Measurements from ENCODE around the gene MMS22L.
"Not testable (repeated sequence)": the region's sequence is repeated elsewhere in the genome, so short reads cannot be mapped to it uniquely, and the experiment has no call there.

MMS22L gene

DNA sequence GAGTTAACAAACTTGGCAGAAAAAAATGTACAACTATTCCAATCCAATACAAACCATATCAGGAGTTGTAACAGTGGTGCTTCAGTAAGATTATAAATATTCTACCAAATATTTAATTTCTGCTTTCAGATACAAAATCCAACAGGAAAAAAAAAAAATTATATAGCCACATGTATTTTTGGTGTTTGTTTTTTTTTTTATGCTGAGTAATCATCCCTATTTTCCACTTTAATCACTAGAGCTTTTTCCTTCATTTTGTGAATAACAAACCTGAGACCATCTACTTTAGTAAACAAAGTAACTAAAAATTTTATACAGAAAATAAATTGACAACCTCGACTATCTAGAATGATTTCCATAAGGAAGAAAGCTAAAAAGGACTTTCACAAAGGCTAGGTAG lies 36.2 kb downstream of the MMS22L start:
- DNase-seq (ENCODE audit: extremely low read depth in 1 of 2, low read depth in 1 of 2), result no peak

DNA sequence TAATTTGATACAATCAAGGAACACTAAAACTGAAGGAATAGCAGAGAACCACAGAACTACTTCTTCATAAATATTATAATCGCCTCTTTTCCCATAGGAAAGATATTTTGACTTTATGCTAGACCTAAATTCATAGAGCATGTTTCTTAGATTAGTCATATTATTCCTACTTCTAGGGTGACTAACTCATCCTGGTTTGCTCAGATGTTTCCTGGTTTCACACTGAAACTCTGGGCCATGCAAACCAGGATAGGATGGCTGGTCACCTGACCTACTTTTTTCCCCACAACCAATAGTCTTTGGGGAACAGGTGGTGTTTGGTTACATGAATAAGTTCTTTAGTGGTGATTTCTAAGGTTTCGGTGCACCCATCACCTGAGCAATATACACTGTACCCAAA lies 42.8 kb downstream of the MMS22L start:
- DNase-seq (ENCODE audit: extremely low read depth in 1 of 2, low read depth in 1 of 2), result no peak

DNA sequence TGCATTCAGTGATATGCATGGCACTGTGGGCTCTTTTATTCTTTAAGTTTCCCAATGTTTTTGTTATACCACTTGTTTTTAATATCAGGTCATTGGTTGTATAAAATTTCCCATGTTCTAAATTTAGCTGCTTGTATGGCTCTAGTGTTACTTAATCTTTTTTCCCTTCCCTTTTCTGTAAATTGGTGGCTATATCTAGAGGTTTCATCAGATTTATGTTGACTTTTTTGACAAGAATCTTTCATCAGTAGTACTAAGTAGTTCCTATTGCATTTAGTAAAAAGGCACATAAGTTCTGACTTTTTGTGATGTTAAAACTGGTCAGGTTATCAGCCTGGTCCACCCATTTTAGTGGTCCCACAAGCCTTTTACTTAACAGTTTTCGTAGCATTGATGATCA lies 51.1 kb downstream of the MMS22L start:
- DNase-seq (ENCODE audit: extremely low read depth in 1 of 2, low read depth in 1 of 2), result no peak

DNA sequence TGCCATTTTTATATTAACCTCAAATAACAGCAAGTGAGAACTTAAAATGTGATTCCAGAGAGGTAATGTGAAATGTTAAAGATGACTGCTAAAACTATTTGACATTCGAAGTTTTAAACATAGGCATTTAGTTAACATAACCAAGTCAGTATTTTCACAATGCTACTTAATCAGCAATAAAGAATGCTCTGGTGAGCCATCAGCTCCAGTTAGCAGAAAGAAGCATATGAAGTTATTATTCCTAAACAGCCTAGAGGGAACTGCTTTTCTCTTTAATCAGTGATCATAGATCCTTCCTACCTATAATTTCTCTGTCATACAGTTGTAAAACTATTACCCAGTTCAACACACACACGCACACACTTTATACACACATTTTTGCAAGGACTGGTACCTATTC lies 60.1 kb downstream of the MMS22L start:
- no peak for DNase-seq (ENCODE audit: extremely low read depth in 1 of 2, low read depth in 1 of 2)

DNA sequence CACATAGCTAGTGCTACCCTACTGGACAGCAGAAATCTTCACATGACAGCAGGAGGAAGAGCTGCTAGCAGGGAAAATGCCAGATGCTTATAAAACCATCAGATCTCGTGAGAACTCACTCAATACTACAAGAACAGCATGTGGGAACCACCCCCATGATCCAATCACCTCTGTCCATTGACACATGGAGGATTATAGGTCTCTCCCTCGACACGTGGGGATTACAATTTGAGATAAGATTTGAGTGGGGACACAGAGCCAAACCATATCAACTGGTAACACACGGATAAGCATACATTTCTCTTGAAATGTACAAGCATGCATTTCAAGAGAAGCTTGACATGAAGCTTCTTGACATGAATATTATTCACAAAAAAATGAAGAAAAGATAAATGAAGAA lies 64.1 kb downstream of the MMS22L start:
- DNase-seq (ENCODE audit: extremely low read depth in 1 of 2, low read depth in 1 of 2), result no peak

DNA sequence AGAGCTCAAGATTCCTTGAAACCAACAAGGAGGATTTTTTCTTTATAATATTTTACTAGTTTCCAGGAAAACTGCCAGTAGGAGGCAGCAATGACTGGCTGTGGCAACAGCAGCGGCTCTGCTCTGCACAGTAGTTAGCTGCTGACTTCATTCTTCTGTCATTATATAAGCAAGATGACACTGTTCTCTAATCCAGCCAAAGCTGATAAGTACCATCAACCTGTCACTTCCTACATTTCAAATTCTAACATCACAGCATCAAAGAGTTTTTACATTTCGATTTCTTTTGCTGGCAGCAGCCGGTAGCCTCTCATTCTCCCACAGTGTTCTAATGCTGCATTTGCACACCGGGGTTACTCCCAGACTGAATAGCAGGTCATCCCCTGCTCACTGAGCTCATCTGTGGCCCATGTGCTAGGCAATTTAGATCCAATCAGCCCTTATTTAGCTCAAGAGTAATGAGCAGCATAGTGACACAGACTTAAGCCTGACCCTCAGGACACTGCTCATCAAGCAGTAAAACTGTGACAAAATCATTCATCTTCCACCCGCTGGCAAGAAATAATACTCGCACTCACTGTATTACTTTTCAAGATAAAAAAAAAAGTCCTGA lies 67.8 kb downstream of the MMS22L start:
- DNase-seq (ENCODE audit: extremely low read depth in 1 of 2, low read depth in 1 of 2), result no peak

DNA sequence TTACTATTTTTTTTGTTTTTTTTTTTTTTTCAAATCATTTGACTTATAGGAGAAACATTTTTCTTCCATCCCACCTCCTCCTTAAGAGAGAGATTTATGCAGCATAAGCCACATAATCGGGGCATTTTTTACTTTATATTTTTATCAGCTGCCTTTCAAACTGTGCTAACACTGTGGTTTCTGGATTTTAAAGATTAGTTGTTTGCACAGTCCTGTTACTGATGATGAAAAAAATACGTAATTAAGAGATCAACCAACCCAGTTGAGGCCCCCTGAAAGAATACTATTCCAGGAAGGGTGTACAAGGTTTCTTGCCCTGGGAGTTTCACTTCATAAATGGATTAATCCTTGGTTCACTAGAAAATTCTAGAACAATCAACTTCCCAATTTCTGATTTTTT lies 68.3 kb downstream of the MMS22L start:
- DNase-seq (ENCODE audit: extremely low read depth in 1 of 2, low read depth in 1 of 2), result no peak

DNA sequence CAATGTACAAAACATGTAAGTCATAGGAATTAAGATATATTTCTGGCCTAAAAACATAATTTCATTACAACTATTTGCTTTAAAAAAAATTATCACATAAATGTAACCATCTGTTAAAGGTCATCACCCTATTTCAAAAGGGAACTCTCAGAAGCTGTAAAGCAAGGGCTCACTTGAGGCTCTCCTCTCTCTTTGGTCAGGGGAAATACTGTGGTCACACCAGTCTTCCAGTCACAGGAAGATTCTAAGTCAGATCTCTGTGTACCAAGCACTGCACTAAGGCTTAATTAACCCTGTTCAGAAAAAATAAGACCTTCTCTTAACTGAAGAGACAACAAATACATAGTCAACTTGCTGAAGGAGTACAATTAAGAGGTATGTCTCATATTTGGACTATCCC lies 75.6 kb downstream of the MMS22L start:
- DNase-seq (ENCODE audit: extremely low read depth in 1 of 2, low read depth in 1 of 2), result no peak

DNA sequence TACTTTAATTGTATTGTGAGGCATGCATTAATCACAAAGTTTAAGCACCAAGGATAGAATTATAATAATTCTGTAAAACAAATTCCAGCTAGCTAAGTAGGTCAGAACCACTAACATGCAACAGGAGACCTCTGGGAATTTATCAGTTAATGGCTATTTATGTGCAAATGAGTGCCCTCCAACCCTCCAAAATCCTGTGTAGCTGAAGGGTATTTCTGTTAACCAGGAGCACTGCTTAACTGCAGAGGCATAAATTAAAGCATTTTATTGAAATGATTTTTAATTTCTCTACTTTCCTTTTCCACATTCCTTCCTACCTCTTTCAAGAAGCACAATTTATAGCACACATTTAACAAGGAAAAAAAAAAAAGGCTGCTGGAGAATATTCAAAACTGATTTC lies 77.0 kb downstream of the MMS22L start:
- no peak for DNase-seq (ENCODE audit: extremely low read depth in 1 of 2, low read depth in 1 of 2)

DNA sequence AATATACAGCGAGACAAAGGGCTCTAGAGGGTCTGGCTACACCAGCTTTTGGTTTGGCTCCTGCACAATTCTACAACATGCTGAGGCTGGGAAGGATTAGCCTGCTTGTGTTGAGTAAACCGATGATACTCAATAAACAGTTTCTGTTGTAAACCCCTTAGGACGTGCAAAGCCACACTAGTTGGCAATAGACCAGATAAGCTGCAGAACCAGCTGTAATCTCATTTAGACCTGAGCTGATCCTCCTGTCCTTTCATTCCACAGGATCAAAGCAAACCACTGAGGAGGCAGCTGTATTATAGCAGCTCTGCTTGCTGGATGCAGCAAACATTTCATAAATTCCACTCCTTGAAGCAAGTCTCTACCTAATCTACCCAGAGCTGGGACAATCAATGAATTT lies 79.7 kb downstream of the MMS22L start:
- DNase-seq (ENCODE audit: extremely low read depth in 1 of 2, low read depth in 1 of 2), result no peak

DNA sequence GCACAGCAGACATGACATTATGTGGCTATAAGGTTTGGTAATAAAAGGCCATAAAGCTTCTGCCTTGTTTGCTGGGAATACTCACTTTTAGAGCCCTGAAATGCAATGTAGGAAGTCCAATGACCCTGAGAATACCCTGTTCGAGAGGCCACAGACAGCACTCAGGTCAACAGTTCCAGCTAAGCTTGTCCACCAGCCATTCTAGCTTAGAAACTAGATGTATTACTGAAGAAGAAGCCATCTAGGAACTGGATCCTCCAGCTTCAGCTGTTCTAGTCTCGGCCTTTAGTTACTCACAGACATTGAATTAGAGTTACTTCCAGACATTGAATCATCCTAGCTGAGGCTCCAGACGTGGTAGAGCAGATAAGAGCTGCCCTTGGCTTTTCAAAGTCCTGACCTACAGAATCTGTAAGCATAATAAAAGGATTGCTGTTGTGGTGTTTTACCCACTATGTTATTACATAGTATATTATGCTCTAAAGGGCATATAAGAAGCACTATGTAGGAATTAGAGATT lies 84.9 kb downstream of the MMS22L start:
- no peak for DNase-seq (ENCODE audit: extremely low read depth in 1 of 2, low read depth in 1 of 2)

DNA sequence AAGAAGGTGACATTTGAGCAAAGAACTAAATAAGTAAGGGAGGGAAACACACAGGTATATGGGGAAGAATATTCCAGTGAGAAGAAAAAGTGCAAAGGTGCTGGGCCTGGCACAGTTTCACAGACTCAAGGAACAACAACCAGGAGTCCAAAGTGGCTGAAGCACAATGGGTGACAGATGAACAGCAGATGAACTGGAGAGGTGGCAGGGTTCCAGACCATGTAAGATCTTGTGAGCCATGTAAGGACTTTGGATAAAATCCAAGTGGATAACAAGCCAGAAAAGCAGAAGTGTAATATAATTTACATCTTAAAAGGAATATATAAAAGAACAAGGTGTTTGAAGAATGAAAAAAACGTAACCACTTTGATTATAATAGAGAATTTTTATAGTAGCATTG lies 87.9 kb downstream of the MMS22L start:
- no peak for DNase-seq (ENCODE audit: extremely low read depth in 1 of 2, low read depth in 1 of 2)

DNA sequence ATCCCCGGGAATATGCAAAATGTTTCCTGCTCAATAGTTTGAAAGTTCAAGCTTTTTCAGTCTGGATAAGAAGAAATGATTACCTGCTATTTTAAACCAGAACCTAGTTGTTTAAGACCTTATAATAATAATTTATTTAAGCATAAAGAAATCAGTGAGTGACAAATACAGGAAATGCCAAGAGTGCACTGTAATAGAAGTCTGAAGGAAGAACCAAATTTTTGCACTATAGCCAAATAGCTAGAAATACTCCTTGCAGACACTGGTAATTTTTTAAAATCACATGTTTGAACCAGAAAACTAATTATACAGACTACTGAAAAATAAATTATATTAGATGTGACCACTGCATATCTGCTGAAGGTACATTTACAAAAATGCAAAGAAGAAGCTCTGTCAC lies 93.2 kb downstream of the MMS22L start:
- no peak for DNase-seq (ENCODE audit: extremely low read depth in 1 of 2, low read depth in 1 of 2)

DNA sequence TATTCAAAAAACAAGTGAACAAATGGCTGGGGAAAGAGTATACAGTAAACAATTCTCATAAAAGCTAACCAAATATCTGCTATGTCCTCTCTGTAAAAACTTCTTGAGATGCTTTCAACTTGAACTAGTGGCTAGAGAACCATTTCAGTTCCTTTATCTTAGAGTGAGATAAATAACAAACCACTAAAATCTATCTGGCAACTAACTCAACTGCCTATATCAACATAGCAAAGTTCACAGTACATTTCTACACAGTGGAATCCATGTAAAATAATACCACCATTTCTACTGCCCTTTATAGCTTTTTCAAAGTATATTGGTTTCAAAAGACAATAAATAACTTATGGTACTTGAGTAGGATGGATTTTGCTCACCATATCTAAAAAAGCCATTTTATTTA lies 95.1 kb downstream of the MMS22L start:
- DNase-seq (ENCODE audit: extremely low read depth in 1 of 2, low read depth in 1 of 2), result no peak

DNA sequence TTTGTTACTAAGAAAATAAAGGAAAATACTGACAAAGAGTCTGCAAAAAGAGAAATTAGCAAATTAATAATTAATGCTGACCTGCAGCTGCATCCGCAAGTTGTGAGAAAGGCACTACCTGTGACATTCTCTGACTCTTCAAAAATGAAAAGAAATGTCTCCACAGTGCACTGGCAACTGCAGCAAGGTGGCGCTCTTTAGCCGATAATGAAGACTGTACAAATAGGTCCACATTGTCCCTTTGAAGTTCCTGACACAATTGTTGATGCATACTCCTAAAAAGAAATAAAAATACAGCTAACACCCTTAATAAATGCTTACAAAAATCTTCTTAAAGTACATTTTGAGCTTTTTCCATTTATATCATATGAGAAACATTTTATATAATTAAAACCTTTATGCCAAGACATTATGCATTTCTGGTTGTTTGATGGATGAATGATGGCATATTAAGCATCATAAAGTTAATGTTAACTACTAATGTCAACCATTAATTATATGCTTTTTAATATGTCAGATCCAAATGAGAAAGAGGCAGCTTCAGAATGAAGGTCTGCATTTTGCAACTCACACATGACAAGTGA lies 96.5 kb downstream of the MMS22L start:
- DNase-seq (ENCODE audit: extremely low read depth in 1 of 2, low read depth in 1 of 2), result peak; percentile 5 to 46

DNA sequence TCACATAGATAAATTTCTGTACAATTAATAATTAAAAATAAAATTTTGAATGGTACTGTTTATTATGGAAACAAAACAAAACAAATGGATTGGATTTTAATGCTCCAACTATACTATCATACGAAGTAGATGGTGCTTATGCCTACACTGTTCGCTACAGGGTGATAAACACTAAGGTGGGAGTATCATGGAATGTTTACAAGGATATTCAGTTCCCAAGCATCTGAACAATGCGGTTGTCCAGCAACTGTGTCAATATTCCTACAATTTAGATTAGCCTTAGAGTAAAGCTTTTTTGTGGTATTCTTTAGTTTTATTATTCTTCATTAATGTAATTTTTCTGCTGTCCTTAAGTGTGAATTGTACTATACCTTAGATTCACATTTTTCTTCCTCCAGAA lies 105.1 kb downstream of the MMS22L start:
- no peak for DNase-seq (ENCODE audit: extremely low read depth in 1 of 2, low read depth in 1 of 2)

DNA sequence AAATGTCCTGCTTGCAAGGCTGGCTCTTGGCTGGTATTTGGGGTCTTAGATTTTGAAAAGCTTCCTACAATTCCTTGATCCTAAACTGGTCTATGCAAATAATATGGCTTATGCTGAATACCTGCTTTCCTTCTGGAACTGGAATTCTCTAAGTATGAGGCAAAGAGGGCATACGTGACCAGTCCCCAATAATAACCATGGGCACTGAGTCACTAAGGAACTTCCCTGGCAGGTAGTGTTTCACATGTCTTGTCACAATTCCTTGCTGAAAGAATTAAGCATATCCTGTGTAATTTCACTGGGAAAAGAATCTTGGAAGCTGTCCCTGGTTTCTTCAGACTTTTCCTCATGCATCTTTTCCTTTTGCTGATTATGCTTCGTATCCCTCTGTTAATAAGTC lies 106.5 kb downstream of the MMS22L start:
- DNase-seq (ENCODE audit: extremely low read depth in 1 of 2, low read depth in 1 of 2), result no peak

DNA sequence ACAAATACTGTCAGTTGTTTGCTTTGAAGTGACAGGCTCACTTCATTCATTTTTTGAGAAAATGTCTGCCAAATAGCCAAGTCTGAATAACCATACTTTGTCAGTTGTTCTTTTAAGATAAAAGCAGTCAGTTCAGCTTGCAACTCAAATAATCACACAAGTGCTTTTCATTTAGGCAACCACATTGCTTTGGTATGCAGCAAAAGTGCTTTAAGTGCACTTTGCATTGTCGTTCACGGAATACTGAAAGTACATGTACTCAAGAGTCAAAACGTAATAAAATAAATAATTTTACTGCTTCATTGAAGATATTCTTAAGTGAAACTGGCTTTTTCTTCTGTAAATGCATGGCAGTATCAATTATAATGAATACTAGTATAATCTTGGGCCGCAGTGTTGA lies 107.2 kb downstream of the MMS22L start:
- no peak for DNase-seq (ENCODE audit: extremely low read depth in 1 of 2, low read depth in 1 of 2)

DNA sequence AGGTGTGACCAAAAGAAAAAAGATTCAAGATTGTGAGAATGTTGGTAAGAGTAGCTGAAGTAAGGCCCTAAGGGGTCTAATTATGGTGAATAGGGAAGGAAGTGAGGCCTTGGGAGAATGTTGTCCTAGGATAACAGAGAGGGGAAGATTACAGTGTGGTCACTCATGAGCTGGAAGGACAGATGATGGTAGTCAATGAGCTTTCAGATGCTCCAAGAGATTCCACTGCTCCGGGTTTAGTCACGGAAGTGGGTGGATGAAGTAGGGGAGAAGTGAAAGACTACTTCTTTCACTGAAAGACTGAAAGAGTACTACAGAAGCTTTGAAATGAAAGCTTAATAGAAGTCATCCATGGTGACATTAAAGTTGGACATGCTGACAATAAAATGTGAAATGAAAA lies 108.5 kb downstream of the MMS22L start:
- no peak for DNase-seq (ENCODE audit: extremely low read depth in 1 of 2, low read depth in 1 of 2)

DNA sequence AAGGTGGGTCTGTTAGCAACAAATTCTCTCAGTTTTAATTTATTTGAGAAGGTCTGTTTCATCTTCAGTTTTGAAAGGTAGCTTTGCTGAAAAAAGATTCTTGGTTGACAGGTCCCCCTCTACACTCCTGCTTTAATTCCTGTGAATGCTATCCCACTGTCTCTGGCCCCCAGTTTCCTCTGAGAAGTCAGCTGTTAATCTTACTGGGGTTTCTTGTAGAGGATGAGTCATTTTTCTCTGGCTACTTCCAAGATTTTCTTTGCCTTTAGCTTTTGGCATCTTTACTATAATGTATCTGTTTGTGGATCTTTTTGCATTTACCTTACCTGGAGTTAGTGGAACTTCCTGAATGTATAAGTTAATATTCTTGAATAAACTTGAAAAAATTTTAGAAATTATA lies 122.7 kb downstream of the MMS22L start:
- no peak for DNase-seq (ENCODE audit: extremely low read depth in 1 of 2, low read depth in 1 of 2)

DNA sequence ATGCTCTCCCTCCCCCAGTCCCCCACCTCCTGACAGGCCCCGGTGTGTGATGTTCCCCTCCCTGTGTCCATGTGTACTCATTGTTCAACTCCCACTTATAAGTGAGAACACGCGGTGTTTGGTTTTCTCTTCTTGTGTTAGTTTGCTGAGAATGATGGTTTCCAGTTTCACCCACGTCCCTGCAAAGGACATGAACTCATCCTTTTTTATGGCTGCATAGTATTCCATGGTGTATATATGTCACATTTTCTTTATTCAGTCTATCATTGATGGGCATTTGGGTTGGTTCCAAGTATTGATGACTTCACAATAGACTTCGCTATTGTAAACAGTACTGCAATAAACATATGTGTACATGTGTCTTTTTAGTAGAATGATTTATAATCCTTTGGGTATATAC lies 127.6 kb downstream of the MMS22L start:
- DNase-seq (ENCODE audit: extremely low read depth in 1 of 2, low read depth in 1 of 2), result not testable (repeated sequence)

DNA sequence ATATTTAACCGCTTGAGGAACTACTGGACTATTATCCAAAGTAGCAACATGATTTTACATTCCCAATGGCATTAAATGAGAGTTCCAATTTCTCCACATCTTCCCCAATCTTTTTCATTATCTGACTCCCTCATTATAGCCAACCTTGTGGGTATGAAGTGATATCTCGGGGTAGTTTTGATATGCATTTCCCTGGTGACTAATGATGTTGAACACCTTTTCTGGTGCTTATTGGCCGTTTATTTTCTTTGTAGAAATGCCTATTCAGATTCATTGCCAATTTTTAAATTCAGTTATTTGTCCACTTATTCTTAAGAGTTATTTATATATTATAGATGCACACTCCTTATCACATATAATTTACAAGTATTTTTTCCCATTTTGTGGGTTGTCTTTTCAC lies 129.0 kb downstream of the MMS22L start:
- DNase-seq (ENCODE audit: extremely low read depth in 1 of 2, low read depth in 1 of 2), result no peak

DNA sequence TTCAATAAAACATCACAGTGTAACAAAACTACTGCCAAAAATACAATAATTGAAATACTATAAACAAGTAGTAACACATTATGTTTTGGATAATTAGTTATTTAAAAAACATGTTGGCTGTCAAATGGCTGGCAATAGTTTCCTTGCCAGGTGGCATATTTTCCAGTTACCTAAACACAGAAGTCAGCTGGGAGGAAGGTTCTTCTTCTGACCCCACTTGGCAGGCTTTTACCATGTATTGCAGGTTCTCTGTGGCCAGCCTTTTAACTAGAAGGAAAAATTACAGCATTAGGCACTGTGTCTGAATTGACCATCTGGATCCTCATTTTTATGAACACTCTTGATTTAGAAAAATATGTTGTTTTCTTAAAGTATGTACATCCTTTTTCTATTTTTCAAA lies 131.4 kb downstream of the MMS22L start:
- no peak for DNase-seq (ENCODE audit: extremely low read depth in 1 of 2, low read depth in 1 of 2)

Data from activated CD8-positive, alpha-beta memory T cell treated with anti-CD3 and anti-CD28 coated beads for 1 hour (primary cell).